HepG2 (cell line): Measurements from ENCODE around the gene CSN3. TPM values are rescaled to one million over a fixed set of nuclear protein-coding genes. Genes with fewer than 3 reads are reported as not detected.

Source experiments
- ASH2L ChIP-seq: fragments of 300-600, 200-600 bp; sonication (generic); IDR thresholded peaks from 2 replicates; pipeline ENCODE4 v1.7.0; 2017; ENCODE audit warnings: low read depth, mild to moderate bottlenecking, moderate library complexity, mixed read lengths, low read length; ENCODE audit not compliant: insufficient read length
- CBX5 ChIP-seq: sonication (generic); formaldehyde crosslinking; IDR thresholded peaks from 2 replicates; pipeline ENCODE4 v1.4.0; 2020; ENCODE audit warnings: missing genetic modification reagents, borderline replicate concordance
- CREM ChIP-seq, 2 experiments: sonication (generic) in 1 of 2; formaldehyde crosslinking in 1 of 2; IDR thresholded peaks; 2 replicates each; pipeline versions ENCODE4 v1.4.0 to v1.6.1; 2016 to 2020; ENCODE audit warnings: antibody characterized with exemption in 1 of 2, mild to moderate bottlenecking in 1 of 2, missing genetic modification reagents in 1 of 2
- FOXA3 ChIP-seq: IDR thresholded peaks from 2 replicates; pipeline ENCODE4 v1.6.1; 2016; ENCODE audit warnings: missing genetic modification reagents, missing compliant biosample characterization
- HMG20A ChIP-seq: IDR thresholded peaks from 2 replicates; pipeline ENCODE4 v1.6.1; 2016; ENCODE audit warnings: borderline replicate concordance
- HMG20B ChIP-seq: conservative IDR thresholded peaks from 2 replicates; pipeline ENCODE4 v1.6.1; 2016; ENCODE audit warnings: missing genetic modification reagents, missing compliant biosample characterization
- PHF8 ChIP-seq: sonication (generic); formaldehyde crosslinking; IDR thresholded peaks from 2 replicates; pipeline ENCODE4 v1.5.0; 2020; ENCODE audit warnings: missing genetic modification reagents
- PITX1 ChIP-seq: sonication (generic); formaldehyde crosslinking; IDR thresholded peaks from 2 replicates; pipeline ENCODE4 v1.5.1; 2020; ENCODE audit warnings: mild to moderate bottlenecking, missing genetic modification reagents
- RNF2 ChIP-seq: fragments of 450-650 bp; conservative IDR thresholded peaks from 2 replicates; pipeline ENCODE4 v1.6.1; 2016; ENCODE audit warnings: low read depth
- SAFB2 ChIP-seq: sonication (generic); formaldehyde crosslinking; IDR thresholded peaks from 2 replicates; pipeline ENCODE4 v1.5.1; 2020; ENCODE audit warnings: missing genetic modification reagents, low read depth, mild to moderate bottlenecking, borderline replicate concordance
- ZFP36L1 ChIP-seq: sonication (generic); formaldehyde crosslinking; IDR thresholded peaks from 2 replicates; pipeline ENCODE4 v1.8.0; 2022; ENCODE audit warnings: mild to moderate bottlenecking, missing genetic modification reagents, moderate library complexity
- ZNF468 ChIP-seq: sonication (generic); formaldehyde crosslinking; IDR thresholded peaks from 2 replicates; pipeline ENCODE4 v1.8.0; 2022; ENCODE audit warnings: mild to moderate bottlenecking, moderate library complexity, missing genetic modification reagents
- ZNF558 ChIP-seq: sonication (generic); formaldehyde crosslinking; IDR thresholded peaks from 2 replicates; pipeline ENCODE4 v1.9.0; 2022; ENCODE audit warnings: mild to moderate bottlenecking, missing genetic modification reagents, borderline replicate concordance
- ZSCAN20 ChIP-seq: sonication (generic); formaldehyde crosslinking; IDR thresholded peaks from 2 replicates; pipeline ENCODE4 v1.4.0; 2020; ENCODE audit warnings: missing genetic modification reagents, mild to moderate bottlenecking, borderline replicate concordance
- polyA plus RNA-seq, 8 experiments: library from polyadenylated mRNA; depleted of rRNA in 3 of 8; stranded (reverse) in 7 of 8; unstranded in 1 of 8; fragments of >200 nt; fragmentation: Illumina TruSeq in 4 of 8; extraction: Trizol in 4 of 8; gene quantifications; 2 replicates each; pipeline versions ENCODE4 v1.2.1 to v1.2.3, GENCODE V29; 2011 to 2016; ENCODE audit warnings: low read depth in 4 of 8, missing spikeins in 1 of 8, mixed read lengths in 1 of 8; ENCODE audit not compliant: insufficient read depth in 1 of 8
- total RNA-seq, 5 experiments: library from RNA; depleted of rRNA; stranded (reverse); fragments of >200 nt; fragmentation: Illumina TruSeq; extraction: Trizol; gene quantifications; 2 replicates each; pipeline ENCODE4 v1.2.3, GENCODE V29; 2016; ENCODE audit warnings: low read depth in 1 of 5
- TF ChIP-seq, protein P1 (sequence below): sonication (generic); formaldehyde crosslinking; IDR thresholded peaks from 2 replicates; pipeline ENCODE4 v1.5.1; 2020; ENCODE audit warnings: mild to moderate bottlenecking, missing genetic modification reagents, borderline replicate concordance
- TF ChIP-seq, protein P2 (sequence below): sonication (generic); formaldehyde crosslinking; IDR thresholded peaks from 2 replicates; pipeline ENCODE4 v1.8.1; 2022; ENCODE audit warnings: low read depth, mild to moderate bottlenecking, missing genetic modification reagents
- TF ChIP-seq, protein P3 (sequence below): sonication (generic); formaldehyde crosslinking; IDR thresholded peaks from 2 replicates; pipeline ENCODE4 v1.4.0; 2020; ENCODE audit warnings: low read depth, missing genetic modification reagents

The CSN3 gene
- total and polyA plus RNA-seq, 2 of the 13 experiments (the other 11 are each of a cell fraction or from before 2014, with no cell fraction given) = not detected

DNA sequence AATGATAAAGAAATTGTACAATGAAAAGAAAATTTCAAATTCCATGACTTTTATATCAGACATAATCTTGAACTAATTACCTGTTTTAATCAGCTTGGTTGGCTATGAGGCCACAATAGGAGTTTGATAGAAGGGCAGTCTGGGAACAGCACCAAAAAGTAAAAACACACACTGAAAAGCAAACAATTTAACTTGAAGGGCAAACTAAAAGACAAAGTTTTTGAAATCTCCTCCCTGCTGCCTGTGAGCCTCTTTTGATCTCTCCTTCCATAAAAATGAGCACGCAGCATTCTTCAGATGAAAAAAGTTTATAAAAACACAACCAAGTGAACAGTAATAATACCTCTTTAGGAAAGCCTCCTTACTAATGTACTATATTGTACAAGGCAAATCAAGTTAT, 38.8 kb upstream of the CSN3 start (continued):
- TF ChIP-seq, protein P1, sequence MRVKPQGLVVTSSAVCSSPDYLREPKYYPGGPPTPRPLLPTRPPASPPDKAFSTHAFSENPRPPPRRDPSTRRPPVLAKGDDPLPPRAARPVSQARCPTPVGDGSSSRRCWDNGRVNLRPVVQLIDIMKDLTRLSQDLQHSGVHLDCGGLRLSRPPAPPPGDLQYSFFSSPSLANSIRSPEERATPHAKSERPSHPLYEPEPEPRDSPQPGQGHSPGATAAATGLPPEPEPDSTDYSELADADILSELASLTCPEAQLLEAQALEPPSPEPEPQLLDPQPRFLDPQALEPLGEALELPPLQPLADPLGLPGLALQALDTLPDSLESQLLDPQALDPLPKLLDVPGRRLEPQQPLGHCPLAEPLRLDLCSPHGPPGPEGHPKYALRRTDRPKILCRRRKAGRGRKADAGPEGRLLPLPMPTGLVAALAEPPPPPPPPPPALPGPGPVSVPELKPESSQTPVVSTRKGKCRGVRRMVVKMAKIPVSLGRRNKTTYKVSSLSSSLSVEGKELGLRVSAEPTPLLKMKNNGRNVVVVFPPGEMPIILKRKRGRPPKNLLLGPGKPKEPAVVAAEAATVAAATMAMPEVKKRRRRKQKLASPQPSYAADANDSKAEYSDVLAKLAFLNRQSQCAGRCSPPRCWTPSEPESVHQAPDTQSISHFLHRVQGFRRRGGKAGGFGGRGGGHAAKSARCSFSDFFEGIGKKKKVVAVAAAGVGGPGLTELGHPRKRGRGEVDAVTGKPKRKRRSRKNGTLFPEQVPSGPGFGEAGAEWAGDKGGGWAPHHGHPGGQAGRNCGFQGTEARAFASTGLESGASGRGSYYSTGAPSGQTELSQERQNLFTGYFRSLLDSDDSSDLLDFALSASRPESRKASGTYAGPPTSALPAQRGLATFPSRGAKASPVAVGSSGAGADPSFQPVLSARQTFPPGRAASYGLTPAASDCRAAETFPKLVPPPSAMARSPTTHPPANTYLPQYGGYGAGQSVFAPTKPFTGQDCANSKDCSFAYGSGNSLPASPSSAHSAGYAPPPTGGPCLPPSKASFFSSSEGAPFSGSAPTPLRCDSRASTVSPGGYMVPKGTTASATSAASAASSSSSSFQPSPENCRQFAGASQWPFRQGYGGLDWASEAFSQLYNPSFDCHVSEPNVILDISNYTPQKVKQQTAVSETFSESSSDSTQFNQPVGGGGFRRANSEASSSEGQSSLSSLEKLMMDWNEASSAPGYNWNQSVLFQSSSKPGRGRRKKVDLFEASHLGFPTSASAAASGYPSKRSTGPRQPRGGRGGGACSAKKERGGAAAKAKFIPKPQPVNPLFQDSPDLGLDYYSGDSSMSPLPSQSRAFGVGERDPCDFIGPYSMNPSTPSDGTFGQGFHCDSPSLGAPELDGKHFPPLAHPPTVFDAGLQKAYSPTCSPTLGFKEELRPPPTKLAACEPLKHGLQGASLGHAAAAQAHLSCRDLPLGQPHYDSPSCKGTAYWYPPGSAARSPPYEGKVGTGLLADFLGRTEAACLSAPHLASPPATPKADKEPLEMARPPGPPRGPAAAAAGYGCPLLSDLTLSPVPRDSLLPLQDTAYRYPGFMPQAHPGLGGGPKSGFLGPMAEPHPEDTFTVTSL (CRISPR knock-in tag) = peak; percentile 66; the same call in 1 of the 2 replicates
- TF ChIP-seq RNF2 (no peak), SAFB2 (no peak), HMG20A (CRISPR knock-in tag) (peak; percentile 51; the same call in 1 of the 2 replicates), ASH2L (no peak), HMG20B (CRISPR knock-in tag) (no peak), ZNF468 (CRISPR knock-in tag) (no peak), CREM (IDR thresholded peaks at IDR 0.05) (peak; percentile 66), CREM (CRISPR knock-in tag; IDR thresholded peaks at IDR 0.05) (no peak), ZFP36L1 (no peak), ZNF558 (CRISPR knock-in tag) (no peak), CBX5 (CRISPR knock-in tag) (no peak), FOXA3 (CRISPR knock-in tag) (peak; percentile 16; the same call in 1 of the 2 replicates), ZSCAN20 (no peak), PHF8 (CRISPR knock-in tag) (no peak), PITX1 (CRISPR knock-in tag) (no peak)
- TF ChIP-seq, protein P2, sequence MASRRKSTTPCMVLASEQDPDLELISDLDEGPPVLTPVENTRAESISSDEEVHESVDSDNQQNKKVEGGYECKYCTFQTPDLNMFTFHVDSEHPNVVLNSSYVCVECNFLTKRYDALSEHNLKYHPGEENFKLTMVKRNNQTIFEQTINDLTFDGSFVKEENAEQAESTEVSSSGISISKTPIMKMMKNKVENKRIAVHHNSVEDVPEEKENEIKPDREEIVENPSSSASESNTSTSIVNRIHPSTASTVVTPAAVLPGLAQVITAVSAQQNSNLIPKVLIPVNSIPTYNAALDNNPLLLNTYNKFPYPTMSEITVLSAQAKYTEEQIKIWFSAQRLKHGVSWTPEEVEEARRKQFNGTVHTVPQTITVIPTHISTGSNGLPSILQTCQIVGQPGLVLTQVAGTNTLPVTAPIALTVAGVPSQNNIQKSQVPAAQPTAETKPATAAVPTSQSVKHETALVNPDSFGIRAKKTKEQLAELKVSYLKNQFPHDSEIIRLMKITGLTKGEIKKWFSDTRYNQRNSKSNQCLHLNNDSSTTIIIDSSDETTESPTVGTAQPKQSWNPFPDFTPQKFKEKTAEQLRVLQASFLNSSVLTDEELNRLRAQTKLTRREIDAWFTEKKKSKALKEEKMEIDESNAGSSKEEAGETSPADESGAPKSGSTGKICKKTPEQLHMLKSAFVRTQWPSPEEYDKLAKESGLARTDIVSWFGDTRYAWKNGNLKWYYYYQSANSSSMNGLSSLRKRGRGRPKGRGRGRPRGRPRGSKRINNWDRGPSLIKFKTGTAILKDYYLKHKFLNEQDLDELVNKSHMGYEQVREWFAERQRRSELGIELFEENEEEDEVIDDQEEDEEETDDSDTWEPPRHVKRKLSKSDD (CRISPR knock-in tag) = no peak
- TF ChIP-seq, protein P3, sequence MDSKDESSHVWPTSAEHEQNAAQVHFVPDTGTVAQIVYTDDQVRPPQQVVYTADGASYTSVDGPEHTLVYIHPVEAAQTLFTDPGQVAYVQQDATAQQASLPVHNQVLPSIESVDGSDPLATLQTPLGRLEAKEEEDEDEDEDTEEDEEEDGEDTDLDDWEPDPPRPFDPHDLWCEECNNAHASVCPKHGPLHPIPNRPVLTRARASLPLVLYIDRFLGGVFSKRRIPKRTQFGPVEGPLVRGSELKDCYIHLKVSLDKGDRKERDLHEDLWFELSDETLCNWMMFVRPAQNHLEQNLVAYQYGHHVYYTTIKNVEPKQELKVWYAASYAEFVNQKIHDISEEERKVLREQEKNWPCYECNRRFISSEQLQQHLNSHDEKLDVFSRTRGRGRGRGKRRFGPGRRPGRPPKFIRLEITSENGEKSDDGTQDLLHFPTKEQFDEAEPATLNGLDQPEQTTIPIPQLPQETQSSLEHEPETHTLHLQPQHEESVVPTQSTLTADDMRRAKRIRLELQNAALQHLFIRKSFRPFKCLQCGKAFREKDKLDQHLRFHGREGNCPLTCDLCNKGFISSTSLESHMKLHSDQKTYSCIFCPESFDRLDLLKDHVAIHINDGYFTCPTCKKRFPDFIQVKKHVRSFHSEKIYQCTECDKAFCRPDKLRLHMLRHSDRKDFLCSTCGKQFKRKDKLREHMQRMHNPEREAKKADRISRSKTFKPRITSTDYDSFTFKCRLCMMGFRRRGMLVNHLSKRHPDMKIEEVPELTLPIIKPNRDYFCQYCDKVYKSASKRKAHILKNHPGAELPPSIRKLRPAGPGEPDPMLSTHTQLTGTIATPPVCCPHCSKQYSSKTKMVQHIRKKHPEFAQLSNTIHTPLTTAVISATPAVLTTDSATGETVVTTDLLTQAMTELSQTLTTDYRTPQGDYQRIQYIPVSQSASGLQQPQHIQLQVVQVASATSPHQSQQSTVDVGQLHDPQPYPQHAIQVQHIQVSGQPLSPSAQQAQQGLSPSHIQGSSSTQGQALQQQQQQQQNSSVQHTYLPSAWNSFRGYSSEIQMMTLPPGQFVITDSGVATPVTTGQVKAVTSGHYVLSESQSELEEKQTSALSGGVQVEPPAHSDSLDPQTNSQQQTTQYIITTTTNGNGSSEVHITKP = no peak
